ENCODE results near the gene GTF2IRD1.
"Not testable (repeated sequence)": the region's sequence is repeated elsewhere in the genome, so short reads cannot be mapped to it uniquely, and the experiment has no call there.

Gene GTF2IRD1

GRCh38 chr7:74428023-74428422 lies 25.7 kb upstream of the GTF2IRD1 start:
- H3K4me1 ChIP-seq (ENCODE audit: control insufficient read depth, low read length), result no peaks in the 10 kb centered on the region
- H3K36me3 ChIP-seq (ENCODE audit: control insufficient read depth, low read length), result no peaks in the 10 kb centered on the region
- no peak overlapping the region for H3K27ac ChIP-seq (ENCODE audit: low read depth, low read length)
- no peaks in the 10 kb centered on the region for H4K20me1 ChIP-seq (ENCODE audit: control insufficient read depth, insufficient read depth, low read depth, low read length)
- H3K9me2 ChIP-seq (replicated peaks; ENCODE audit: control insufficient read depth, low read length), result no peaks in the 10 kb centered on the region
- H3F3A ChIP-seq (ENCODE audit: control insufficient read depth, insufficient read depth), result no peaks in the 10 kb centered on the region
- no peaks in the 10 kb centered on the region for H3K79me2 ChIP-seq (ENCODE audit: control insufficient read depth, low read length)
- TF ChIP-seq, protein P1, sequence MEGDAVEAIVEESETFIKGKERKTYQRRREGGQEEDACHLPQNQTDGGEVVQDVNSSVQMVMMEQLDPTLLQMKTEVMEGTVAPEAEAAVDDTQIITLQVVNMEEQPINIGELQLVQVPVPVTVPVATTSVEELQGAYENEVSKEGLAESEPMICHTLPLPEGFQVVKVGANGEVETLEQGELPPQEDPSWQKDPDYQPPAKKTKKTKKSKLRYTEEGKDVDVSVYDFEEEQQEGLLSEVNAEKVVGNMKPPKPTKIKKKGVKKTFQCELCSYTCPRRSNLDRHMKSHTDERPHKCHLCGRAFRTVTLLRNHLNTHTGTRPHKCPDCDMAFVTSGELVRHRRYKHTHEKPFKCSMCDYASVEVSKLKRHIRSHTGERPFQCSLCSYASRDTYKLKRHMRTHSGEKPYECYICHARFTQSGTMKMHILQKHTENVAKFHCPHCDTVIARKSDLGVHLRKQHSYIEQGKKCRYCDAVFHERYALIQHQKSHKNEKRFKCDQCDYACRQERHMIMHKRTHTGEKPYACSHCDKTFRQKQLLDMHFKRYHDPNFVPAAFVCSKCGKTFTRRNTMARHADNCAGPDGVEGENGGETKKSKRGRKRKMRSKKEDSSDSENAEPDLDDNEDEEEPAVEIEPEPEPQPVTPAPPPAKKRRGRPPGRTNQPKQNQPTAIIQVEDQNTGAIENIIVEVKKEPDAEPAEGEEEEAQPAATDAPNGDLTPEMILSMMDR (IDR thresholded peaks at IDR 0.05; ENCODE audit: low read depth, low read length, poor library complexity, severe bottlenecking), result no peak
- TF ChIP-seq EZH2phosphoT487 (IDR thresholded peaks at IDR 0.05; ENCODE audit: borderline replicate concordance, low read length), result no peak
- H3K27me3 ChIP-seq (ENCODE audit: control insufficient read depth, low read length), result no peaks in the 10 kb centered on the region
- H3K4me2 ChIP-seq (ENCODE audit: low read length), result no peak overlapping the region
- no peaks in the 10 kb centered on the region for H3K9me3 ChIP-seq (ENCODE audit: control insufficient read depth, insufficient read depth, low read length)
- H3K4me3 ChIP-seq (ENCODE audit: low read length), result no peak overlapping the region

GRCh38 chr7:74429153-74429747 lies 24.5 kb upstream of the GTF2IRD1 start:
- H3K79me2 ChIP-seq (ENCODE audit: control insufficient read depth, low read length), result no peaks in the 10 kb centered on the region
- H3K4me3 ChIP-seq (ENCODE audit: low read length), result no peak overlapping the region
- TF ChIP-seq EZH2phosphoT487 (IDR thresholded peaks at IDR 0.05; ENCODE audit: borderline replicate concordance, low read length), result no peak
- TF ChIP-seq, protein P1 (IDR thresholded peaks at IDR 0.05; ENCODE audit: low read depth, low read length, poor library complexity, severe bottlenecking), result no peak
- H3K9me2 ChIP-seq (replicated peaks; ENCODE audit: control insufficient read depth, low read length), result no peaks in the 10 kb centered on the region
- no peaks in the 10 kb centered on the region for H3K4me1 ChIP-seq (ENCODE audit: control insufficient read depth, low read length)
- no peaks in the 10 kb centered on the region for H3K27me3 ChIP-seq (ENCODE audit: control insufficient read depth, low read length)
- H4K20me1 ChIP-seq (ENCODE audit: control insufficient read depth, insufficient read depth, low read depth, low read length), result no peaks in the 10 kb centered on the region
- H3K36me3 ChIP-seq (ENCODE audit: control insufficient read depth, low read length), result no peaks in the 10 kb centered on the region
- no peaks in the 10 kb centered on the region for H3F3A ChIP-seq (ENCODE audit: control insufficient read depth, insufficient read depth)
- no peak overlapping the region for H3K27ac ChIP-seq (ENCODE audit: low read depth, low read length)
- H3K4me2 ChIP-seq (ENCODE audit: low read length), result no peak overlapping the region
- no peaks in the 10 kb centered on the region for H3K9me3 ChIP-seq (ENCODE audit: control insufficient read depth, insufficient read depth, low read length)

DNA sequence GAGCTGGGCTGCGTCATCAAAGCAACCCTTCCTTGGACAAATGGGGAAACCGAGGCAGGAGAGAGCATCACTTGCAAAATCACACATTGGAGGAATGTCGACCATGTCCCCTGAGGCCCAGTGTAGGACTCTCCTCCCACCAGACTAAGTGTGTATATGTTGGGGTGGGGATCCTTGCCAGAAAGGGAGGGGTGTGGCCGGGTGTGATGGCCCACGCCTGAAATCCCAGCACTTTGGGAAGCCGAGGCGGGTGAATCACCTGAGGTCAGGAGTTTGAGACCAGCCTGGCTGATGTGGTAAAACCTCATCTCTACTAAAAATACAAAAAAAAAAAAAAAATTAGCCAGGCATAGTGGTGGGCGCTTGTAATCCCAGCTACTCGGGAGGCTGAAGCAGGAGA lies 23.3 kb upstream of the GTF2IRD1 start:
- H4K20me1 ChIP-seq (ENCODE audit: control insufficient read depth, insufficient read depth, low read depth, low read length); H3K27ac ChIP-seq (ENCODE audit: low read depth, low read length); H3K4me3 ChIP-seq (ENCODE audit: low read length); H3K4me2 ChIP-seq (ENCODE audit: low read length); H3K9me2 ChIP-seq (replicated peaks; ENCODE audit: control insufficient read depth, low read length); H3K36me3 ChIP-seq (ENCODE audit: control insufficient read depth, low read length); H3K79me2 ChIP-seq (ENCODE audit: control insufficient read depth, low read length); H3K9me3 ChIP-seq (ENCODE audit: control insufficient read depth, insufficient read depth, low read length); H3F3A ChIP-seq (ENCODE audit: control insufficient read depth, insufficient read depth); H3K4me1 ChIP-seq (ENCODE audit: control insufficient read depth, low read length); H3K27me3 ChIP-seq (ENCODE audit: control insufficient read depth, low read length): not testable (repeated sequence)

- Histone ChIP-seq H3K9me3 (ENCODE audit: control insufficient read depth, insufficient read depth, low read length) (no peaks in the 10 kb centered on the region), H3K4me2 (ENCODE audit: low read length) (no peak overlapping the region), H3K27ac (ENCODE audit: low read depth, low read length) (no peak overlapping the region), H3F3A (ENCODE audit: control insufficient read depth, insufficient read depth) (no peaks in the 10 kb centered on the region), H3K27me3 (ENCODE audit: control insufficient read depth, low read length) (no peaks in the 10 kb centered on the region), H3K4me3 (ENCODE audit: low read length) (no peak overlapping the region), H3K9me2 (replicated peaks; ENCODE audit: control insufficient read depth, low read length) (no peaks in the 10 kb centered on the region), H4K20me1 (ENCODE audit: control insufficient read depth, insufficient read depth, low read depth, low read length) (no peaks in the 10 kb centered on the region), H3K4me1 (ENCODE audit: control insufficient read depth, low read length) (no peaks in the 10 kb centered on the region), H3K79me2 (ENCODE audit: control insufficient read depth, low read length) (no peaks in the 10 kb centered on the region), H3K36me3 (ENCODE audit: control insufficient read depth, low read length) (no peaks in the 10 kb centered on the region)
- TF ChIP-seq, protein P1 (IDR thresholded peaks at IDR 0.05; ENCODE audit: low read depth, low read length, poor library complexity, severe bottlenecking), result no peak
- no peak for TF ChIP-seq EZH2phosphoT487 (IDR thresholded peaks at IDR 0.05; ENCODE audit: borderline replicate concordance, low read length)
These were observed 22.7 kb upstream of the GTF2IRD1 start for GRCh38 chr7:74430961-74431466.

- not testable (repeated sequence) for H3F3A ChIP-seq (ENCODE audit: control insufficient read depth, insufficient read depth); H4K20me1 ChIP-seq (ENCODE audit: control insufficient read depth, insufficient read depth, low read depth, low read length); H3K4me1 ChIP-seq (ENCODE audit: control insufficient read depth, low read length); H3K4me2 ChIP-seq (ENCODE audit: low read length); H3K27ac ChIP-seq (ENCODE audit: low read depth, low read length); H3K9me3 ChIP-seq (ENCODE audit: control insufficient read depth, insufficient read depth, low read length); H3K79me2 ChIP-seq (ENCODE audit: control insufficient read depth, low read length); H3K36me3 ChIP-seq (ENCODE audit: control insufficient read depth, low read length); H3K9me2 ChIP-seq (replicated peaks; ENCODE audit: control insufficient read depth, low read length); H3K4me3 ChIP-seq (ENCODE audit: low read length)
- peaks cover 14% of the 10 kb centered on the region for H3K27me3 ChIP-seq (ENCODE audit: control insufficient read depth, low read length)
These were observed 16.5 kb upstream of the GTF2IRD1 start for GRCh38 chr7:74437291-74437571.

Data from DOHH2 (cell line).